RWPE2 (cell line): Measurements from ENCODE around the gene MTA1.

Experiments
- ATAC-seq: fragments of 200-7000 bp; cut with Tn5 transposase; 3 replicates; pipeline ENCODE4 v1.9.1; 2021; ENCODE audit warnings: low read depth
- DNase-seq: peaks from one replicate; pipeline ENCODE4 v3.0.0-alpha.2; 2020; ENCODE audit warnings: low spot score
- H3K27ac ChIP-seq: fragments of 450-650 bp; 2 replicates; pipeline ENCODE4 v1.5.1; 2017; ENCODE audit warnings: mild to moderate bottlenecking; ENCODE audit not compliant: poor library complexity, severe bottlenecking
- H3K27me3 ChIP-seq: fragments of 250-450 bp; sonication (Bioruptor Pico); 2 replicates; pipeline ENCODE4 v1.5.1; 2021; ENCODE audit warnings: mild to moderate bottlenecking, moderate library complexity; ENCODE audit not compliant: insufficient read depth, poor library complexity, severe bottlenecking
- H3K36me3 ChIP-seq: fragments of 250-450 bp; sonication (Bioruptor Pico); 2 replicates; pipeline ENCODE4 v1.5.1; 2020; ENCODE audit warnings: low read depth, mild to moderate bottlenecking, moderate library complexity
- H3K4me1 ChIP-seq: fragments of 250-450 bp; sonication (Bioruptor Pico); 2 replicates; pipeline ENCODE4 v1.5.1; 2021; ENCODE audit warnings: mild to moderate bottlenecking, moderate library complexity; ENCODE audit not compliant: insufficient read depth, poor library complexity, severe bottlenecking
- H3K4me3 ChIP-seq: fragments of 250-450 bp; sonication (Bioruptor Pico); 2 replicates; pipeline ENCODE4 v1.5.1; 2021; ENCODE audit warnings: mild to moderate bottlenecking, moderate library complexity; ENCODE audit not compliant: severe bottlenecking
- H3K9me3 ChIP-seq: fragments of 250-450 bp; sonication (Bioruptor Pico); 2 replicates; pipeline ENCODE4 v1.5.1; 2021; ENCODE audit warnings: mild to moderate bottlenecking, moderate library complexity; ENCODE audit not compliant: severe bottlenecking
- CTCF ChIP-seq: fragments of 450-650 bp; IDR thresholded peaks from one replicate; pipeline ENCODE4 v1.5.1; 2017; ENCODE audit warnings: mild to moderate bottlenecking, moderate library complexity; ENCODE audit not compliant: poor library complexity, severe bottlenecking

The MTA1 gene

GRCh38 chr14:105431256-105431655, 11.6 kb downstream of the MTA1 start:
- DNase-seq, result peak; percentile 33
- no peak overlapping the region for H3K4me3 ChIP-seq
- peak overlapping the region; percentile 71 for H3K27ac ChIP-seq
- H3K4me1 ChIP-seq, result peaks cover 16% of the 10 kb centered on the region
- peaks cover 66% of the 10 kb centered on the region for H3K36me3 ChIP-seq
- no peak for TF ChIP-seq CTCF
- no peaks in the 10 kb centered on the region for H3K9me3 ChIP-seq
- no peaks in the 10 kb centered on the region for H3K27me3 ChIP-seq
- ATAC-seq, result no peak

- Histone ChIP-seq H3K36me3 (peaks cover 60% of the 10 kb centered on the region), H3K9me3 (no peaks in the 10 kb centered on the region), H3K27me3 (no peaks in the 10 kb centered on the region), H3K4me3 (no peak overlapping the region), H3K4me1 (peaks cover 16% of the 10 kb centered on the region), H3K27ac (no peak overlapping the region)
- ATAC-seq (no peak), DNase-seq (no peak)
- no peak for TF ChIP-seq CTCF
Observed at GRCh38 chr14:105432657-105433056, 13.0 kb downstream of the MTA1 start.

- no peak overlapping the region for H3K27ac ChIP-seq
- H3K9me3 ChIP-seq, result no peaks in the 10 kb centered on the region
- no peak for ATAC-seq
- H3K36me3 ChIP-seq, result peaks cover 60% of the 10 kb centered on the region
- peak; percentile 67 for DNase-seq
- TF ChIP-seq CTCF, result no peak
- H3K4me1 ChIP-seq, result peaks cover 16% of the 10 kb centered on the region
- no peaks in the 10 kb centered on the region for H3K27me3 ChIP-seq
- no peak overlapping the region for H3K4me3 ChIP-seq
Observed at GRCh38 chr14:105433161-105433605, 13.6 kb downstream of the MTA1 start.

- DNase-seq, result no peak
- Histone ChIP-seq H3K9me3 (no peaks in the 10 kb centered on the region), H3K27me3 (no peaks in the 10 kb centered on the region), H3K27ac (no peak overlapping the region), H3K4me1 (no peaks in the 10 kb centered on the region), H3K36me3 (peaks cover 58% of the 10 kb centered on the region), H3K4me3 (no peak overlapping the region)
- ATAC-seq, result no peak
- TF ChIP-seq CTCF, result no peak
Observed at GRCh38 chr14:105436402-105436801, 16.8 kb downstream of the MTA1 start.

- no peaks in the 10 kb centered on the region for H3K27me3 ChIP-seq
- H3K4me1 ChIP-seq, result no peaks in the 10 kb centered on the region
- no peak overlapping the region for H3K4me3 ChIP-seq
- DNase-seq (peak; percentile 66), ATAC-seq (peak; percentile 32; the same call in 2 of the 3 replicates)
- no peaks in the 10 kb centered on the region for H3K9me3 ChIP-seq
- no peak for TF ChIP-seq CTCF
- peaks cover 56% of the 10 kb centered on the region for H3K36me3 ChIP-seq
- no peak overlapping the region for H3K27ac ChIP-seq
Observed at GRCh38 chr14:105436891-105437722, 17.5 kb downstream of the MTA1 start.
